Panc1 (cell line): Measurements from ENCODE around the gene TTLL6. TPM values are rescaled to one million over a fixed set of nuclear protein-coding genes. Genes with fewer than 3 reads are reported as not detected.

Experiments used
- ATAC-seq: fragments of 200-7000 bp; cut with Tn5 transposase; 2 replicates; pipeline ENCODE4 v1.9.1; 2020; ENCODE audit warnings: mild to moderate bottlenecking, moderate library complexity
- BruUV-seq: library from RNA; stranded (reverse); fragments of 400-500 nt; replicated peaks from 2 replicates; lab custom pipeline; 2021; lab: Mats Ljungman, UMichigan
- CTCF ChIA-PET: fragments of 300-600 bp; sonication (Branson Sonifier 250); formaldehyde crosslinking; loops from one replicate; lab custom pipeline; 2022; ENCODE audit warnings: antibody characterized with exemption; lab: Charles Lee
- POLR2A ChIA-PET: fragments of 300-600 bp; sonication (Branson Sonifier 250); formaldehyde crosslinking; loops from one replicate; lab custom pipeline; 2022; ENCODE audit warnings: antibody characterized with exemption; lab: Charles Lee
- DNase-seq: peaks from one replicate; pipeline ENCODE4 v3.0.0-alpha.2; 2010; ENCODE audit warnings: low read depth, low spot score
- H3K27ac ChIP-seq: 2 replicates; pipeline ENCODE4 v1.5.1; 2011; ENCODE audit warnings: mild to moderate bottlenecking, low read length, inconsistent platforms
- H3K27me3 ChIP-seq: fragments of 200-500 bp; sonication (Bioruptor generic); 2 replicates; pipeline ENCODE4 v1.6.0; 2014; ENCODE audit warnings: low read length, inconsistent platforms; ENCODE audit not compliant: control insufficient read depth, insufficient read depth
- H3K36me3 ChIP-seq: fragments of 200-500 bp; sonication (Bioruptor generic); 2 replicates; pipeline ENCODE4 v1.5.1; 2014; ENCODE audit warnings: inconsistent platforms, mild to moderate bottlenecking, low read length, moderate library complexity; ENCODE audit not compliant: control insufficient read depth, insufficient read depth
- H3K4me1 ChIP-seq: 2 replicates; pipeline ENCODE4 v1.5.1; 2011; ENCODE audit warnings: inconsistent platforms, mild to moderate bottlenecking, low read length, moderate library complexity; ENCODE audit not compliant: control insufficient read depth, insufficient read depth
- H3K4me3 ChIP-seq, 2 experiments: 2 replicates each; pipeline ENCODE4 v1.5.1; 2011 to 2012; ENCODE audit warnings: low read depth in 2 of 2, low read length in 2 of 2, mild to moderate bottlenecking in 2 of 2, inconsistent platforms in 1 of 2, moderate library complexity in 1 of 2
- H3K9me3 ChIP-seq: fragments of 200-500 bp; sonication (Bioruptor generic); 2 replicates; pipeline ENCODE4 v1.5.1; 2014; ENCODE audit warnings: low read depth, mild to moderate bottlenecking, inconsistent platforms, low read length, moderate library complexity; ENCODE audit not compliant: control insufficient read depth, insufficient read depth
- CTCF ChIP-seq: fragments of 450-650 bp; IDR thresholded peaks from 2 replicates; pipeline ENCODE4 v1.5.1; 2017; ENCODE audit warnings: mild to moderate bottlenecking
- POLR2AphosphoS5 ChIP-seq: IDR thresholded peaks from 2 replicates; pipeline ENCODE4 v1.6.1; 2012; ENCODE audit warnings: mild to moderate bottlenecking, low read depth, low read length, moderate library complexity
- SIN3A ChIP-seq: IDR thresholded peaks from 2 replicates; pipeline ENCODE4 v1.6.1; 2012; ENCODE audit warnings: low read depth, mild to moderate bottlenecking, low read length, moderate library complexity, borderline replicate concordance; ENCODE audit not compliant: insufficient read depth
- TCF7L2 ChIP-seq: IDR thresholded peaks from 2 replicates; pipeline ENCODE4 v1.6.1; 2011; ENCODE audit warnings: mild to moderate bottlenecking, low read depth, low read length, inconsistent platforms
- in situ Hi-C: cut with HindIII; loops from 2 replicates; pipeline ENCODE4 v1.10.0; 2016; ENCODE audit warnings: low sequenced_read_pairs, low pct_unique_long_range_greater_than_20kb
- intact Hi-C: fragments of 100-400 bp; cut with micrococcal nuclease; formaldehyde crosslinking; loops from one replicate; pipeline ENCODE4 v1.10.0; 2022; ENCODE audit not compliant: unreplicated experiment
- total RNA-seq: library from RNA; stranded (reverse); gene quantifications from one replicate; pipeline ENCODE4 v1.2.1, GENCODE V29; 2021; ENCODE audit not compliant: unreplicated experiment
- TF ChIP-seq, protein P1 (sequence below), 2 experiments: IDR thresholded peaks; 2 replicates each; pipeline ENCODE4 v1.6.1; 2011 to 2012; ENCODE audit warnings: low read depth in 2 of 2, control low read depth in 1 of 2, low read length in 1 of 2, mild to moderate bottlenecking in 1 of 2, moderate library complexity in 1 of 2; ENCODE audit not compliant: insufficient read depth in 1 of 2

TTLL6 gene
- total RNA-seq, 1 experiment from 2014 or later: 2.5 TPM

DNA sequence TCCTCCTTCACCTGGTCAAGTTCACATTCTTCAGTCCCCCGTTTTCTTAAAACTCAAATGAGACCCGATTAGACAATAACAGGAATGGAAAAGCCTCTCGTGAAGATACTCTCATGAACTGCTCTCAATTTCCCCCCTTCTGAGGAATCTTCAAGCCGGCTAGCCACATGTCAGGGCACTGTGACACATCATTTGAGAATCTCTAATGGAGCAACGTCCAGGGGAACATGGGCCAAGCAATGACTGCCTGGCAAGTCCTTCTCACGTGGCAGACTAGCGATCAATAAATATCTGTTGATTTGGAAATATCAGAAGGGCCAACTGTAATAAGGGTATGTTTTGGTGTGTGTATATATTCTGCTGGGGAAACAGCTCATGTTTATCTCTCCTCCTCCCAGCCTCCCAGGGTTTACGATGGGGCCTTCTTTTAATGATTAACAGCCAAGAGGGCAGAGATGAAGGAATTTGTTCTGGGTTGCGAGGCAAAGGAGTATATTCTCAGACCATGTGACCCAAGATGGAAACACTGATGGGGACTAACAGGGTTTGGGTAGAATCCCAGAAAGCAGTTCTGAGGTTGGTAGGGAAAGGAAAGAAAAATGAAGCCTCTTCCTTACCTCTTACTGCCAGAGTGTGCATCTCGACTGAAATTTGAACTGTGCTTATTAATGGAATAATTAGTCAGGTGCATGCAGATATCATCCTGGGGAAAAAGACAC is 21.4 kb downstream of the TTLL6 start:
- ATAC-seq (no peak), DNase-seq (no peak)
- Histone ChIP-seq H3K4me1 (peaks cover 21% of the 10 kb centered on the region), H3K36me3 (no peaks in the 10 kb centered on the region), H3K27me3 (no peaks in the 10 kb centered on the region), H3K9me3 (no peaks in the 10 kb centered on the region), H3K27ac (no peak overlapping the region), H3K4me3 (no peak overlapping the region)
- CTCF ChIA-PET: no interaction called here
- no TSS peak for BruUV-seq
- in situ Hi-C loops (no loop called here), intact Hi-C loops (no loop called here)
- TF ChIP-seq POLR2AphosphoS5 (no peak), SIN3A (no peak), TCF7L2 (no peak), CTCF (no peak)
- TF ChIP-seq, protein P1, sequence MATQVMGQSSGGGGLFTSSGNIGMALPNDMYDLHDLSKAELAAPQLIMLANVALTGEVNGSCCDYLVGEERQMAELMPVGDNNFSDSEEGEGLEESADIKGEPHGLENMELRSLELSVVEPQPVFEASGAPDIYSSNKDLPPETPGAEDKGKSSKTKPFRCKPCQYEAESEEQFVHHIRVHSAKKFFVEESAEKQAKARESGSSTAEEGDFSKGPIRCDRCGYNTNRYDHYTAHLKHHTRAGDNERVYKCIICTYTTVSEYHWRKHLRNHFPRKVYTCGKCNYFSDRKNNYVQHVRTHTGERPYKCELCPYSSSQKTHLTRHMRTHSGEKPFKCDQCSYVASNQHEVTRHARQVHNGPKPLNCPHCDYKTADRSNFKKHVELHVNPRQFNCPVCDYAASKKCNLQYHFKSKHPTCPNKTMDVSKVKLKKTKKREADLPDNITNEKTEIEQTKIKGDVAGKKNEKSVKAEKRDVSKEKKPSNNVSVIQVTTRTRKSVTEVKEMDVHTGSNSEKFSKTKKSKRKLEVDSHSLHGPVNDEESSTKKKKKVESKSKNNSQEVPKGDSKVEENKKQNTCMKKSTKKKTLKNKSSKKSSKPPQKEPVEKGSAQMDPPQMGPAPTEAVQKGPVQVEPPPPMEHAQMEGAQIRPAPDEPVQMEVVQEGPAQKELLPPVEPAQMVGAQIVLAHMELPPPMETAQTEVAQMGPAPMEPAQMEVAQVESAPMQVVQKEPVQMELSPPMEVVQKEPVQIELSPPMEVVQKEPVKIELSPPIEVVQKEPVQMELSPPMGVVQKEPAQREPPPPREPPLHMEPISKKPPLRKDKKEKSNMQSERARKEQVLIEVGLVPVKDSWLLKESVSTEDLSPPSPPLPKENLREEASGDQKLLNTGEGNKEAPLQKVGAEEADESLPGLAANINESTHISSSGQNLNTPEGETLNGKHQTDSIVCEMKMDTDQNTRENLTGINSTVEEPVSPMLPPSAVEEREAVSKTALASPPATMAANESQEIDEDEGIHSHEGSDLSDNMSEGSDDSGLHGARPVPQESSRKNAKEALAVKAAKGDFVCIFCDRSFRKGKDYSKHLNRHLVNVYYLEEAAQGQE (IDR thresholded peaks at IDR 0.05; ENCODE audit: insufficient read depth in 1 of 2, low read depth in 2 of 2, low read length in 1 of 2): no peak
- POLR2A ChIA-PET: interaction anchor here (0.5 kb wide), 1 partner anchor 83 kb away, joined by 4 read pairs; no protein-coding TSS in a partner anchor

DNA sequence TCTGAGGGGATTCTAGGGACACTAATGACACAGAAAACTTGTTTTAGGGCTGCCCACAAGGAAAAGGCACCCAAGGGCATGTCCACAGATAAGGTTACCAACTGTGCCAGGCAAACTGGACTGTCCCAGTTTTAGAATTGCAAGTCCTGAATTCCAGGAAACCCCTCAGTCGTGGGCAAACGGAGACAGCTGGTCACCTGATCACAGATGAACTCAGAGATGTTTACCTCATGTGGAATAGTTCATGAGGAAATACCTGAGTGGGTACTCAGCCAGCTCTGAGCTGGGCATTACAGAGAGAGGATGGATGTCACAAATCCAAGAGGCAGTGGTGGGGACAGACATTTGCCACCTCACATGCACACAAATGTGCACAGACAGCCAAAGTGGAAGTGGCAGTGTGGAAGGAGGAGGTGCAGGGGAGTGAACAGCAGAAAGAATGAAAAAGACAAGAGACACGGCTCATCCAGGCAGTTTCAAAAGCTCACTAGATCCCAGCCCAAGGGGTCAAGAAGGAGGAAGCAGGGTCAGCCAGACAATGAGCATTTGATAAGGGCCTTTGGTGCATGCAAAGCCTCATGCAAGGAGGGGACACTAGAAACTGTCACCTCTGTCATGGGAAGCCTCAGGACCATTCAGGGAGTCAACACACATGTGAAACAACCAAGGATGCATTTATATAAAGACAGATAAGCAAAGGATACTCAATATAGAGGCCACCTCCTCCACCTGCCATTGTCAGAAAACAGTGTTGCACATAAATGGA is 24.8 kb downstream of the TTLL6 start:
- ATAC-seq (no peak), DNase-seq (no peak)
- CTCF ChIA-PET: interaction anchor here (0.6 to 5.3 kb wide), 4 partner anchors 10 to 113 kb away, joined by 3 to 98 read pairs (median 22); partner anchors contain the start of gene HOXB13
- in situ Hi-C loops: no loop called here
- TF ChIP-seq, protein P1 (IDR thresholded peaks at IDR 0.05; ENCODE audit: insufficient read depth in 1 of 2, low read depth in 2 of 2, low read length in 1 of 2): no peak
- TF ChIP-seq POLR2AphosphoS5 (no peak), SIN3A (no peak), TCF7L2 (no peak), CTCF (no peak)
- no TSS peak for BruUV-seq
- no peak overlapping the region; the same call in 1 of the 2 replicates for H3K27ac ChIP-seq
- intact Hi-C loops: no loop called here
- no peaks in the 10 kb centered on the region for H3K27me3 ChIP-seq
- H3K9me3 ChIP-seq: no peaks in the 10 kb centered on the region
- H3K36me3 ChIP-seq: no peaks in the 10 kb centered on the region
- peaks cover 23% of the 10 kb centered on the region for H3K4me1 ChIP-seq
- POLR2A ChIA-PET: no interaction called here
- H3K4me3 ChIP-seq: peak overlapping the region in 1 of 2 experiments; percentile 23; a peak in 2 of 4 replicates
